Cardiac muscle cell (in vitro differentiated cells and primary cell): ENCODE measurements around the gene APOL1. TPM values are rescaled to one million over a fixed set of nuclear protein-coding genes. Genes with fewer than 3 reads are reported as not detected.
"Not testable (repeated sequence)": the region's sequence is repeated elsewhere in the genome, so short reads cannot be mapped to it uniquely, and the experiment has no call there.

Source experiments
- DNase-seq, 2 donors: peaks; one replicate each; pipeline versions ENCODE4 v3.0.0 to v3.0.0-alpha.2; 2010 to 2017; ENCODE audit warnings: low read depth in 1 of 2, low spot score in 1 of 2
- H3K27ac ChIP-seq: fragments of 200-600 bp; sonication (generic); 2 replicates; pipeline ENCODE4 v1.5.1; 2016
- H3K27me3 ChIP-seq: fragments of 200-600 bp; sonication (generic); 2 replicates; pipeline ENCODE4 v1.6.0; 2016; ENCODE audit warnings: control low read depth
- H3K36me3 ChIP-seq: fragments of 200-600 bp; sonication (generic); 2 replicates; pipeline ENCODE4 v1.5.1; 2016; ENCODE audit warnings: control low read depth
- H3K4me1 ChIP-seq: fragments of 200-600 bp; sonication (generic); 2 replicates; pipeline ENCODE4 v1.8.1; 2017; ENCODE audit warnings: low read depth, mild to moderate bottlenecking, mixed run types
- H3K4me3 ChIP-seq: fragments of 200-600 bp; sonication (generic); 2 replicates; pipeline ENCODE4 v1.5.1; 2016; ENCODE audit warnings: mild to moderate bottlenecking
- H3K9me3 ChIP-seq: fragments of 200-600 bp; sonication (generic); 2 replicates; pipeline ENCODE4 v1.5.1; 2017; ENCODE audit warnings: low read depth, mild to moderate bottlenecking, control low read depth
- polyA plus RNA-seq: library from polyadenylated mRNA; unstranded; fragments of >200 nt; fragmentation: Nextera tagmentation; extraction: Ambion mirVana; gene quantifications from 2 replicates; pipeline ENCODE4 v1.2.1, GENCODE V29; 2016
- total RNA-seq: library from RNA; depleted of rRNA; stranded (reverse); fragments of >200 nt; gene quantifications from 2 replicates; pipeline ENCODE4 v1.2.3, GENCODE V29; 2016
- TF ChIP-seq, protein P1 (sequence below): IDR thresholded peaks from 2 replicates; pipeline ENCODE4 v1.5.1; 2012; ENCODE audit warnings: low read depth, mild to moderate bottlenecking, low read length

The APOL1 gene, protein sequence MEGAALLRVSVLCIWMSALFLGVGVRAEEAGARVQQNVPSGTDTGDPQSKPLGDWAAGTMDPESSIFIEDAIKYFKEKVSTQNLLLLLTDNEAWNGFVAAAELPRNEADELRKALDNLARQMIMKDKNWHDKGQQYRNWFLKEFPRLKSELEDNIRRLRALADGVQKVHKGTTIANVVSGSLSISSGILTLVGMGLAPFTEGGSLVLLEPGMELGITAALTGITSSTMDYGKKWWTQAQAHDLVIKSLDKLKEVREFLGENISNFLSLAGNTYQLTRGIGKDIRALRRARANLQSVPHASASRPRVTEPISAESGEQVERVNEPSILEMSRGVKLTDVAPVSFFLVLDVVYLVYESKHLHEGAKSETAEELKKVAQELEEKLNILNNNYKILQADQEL
- total RNA-seq (0.11 TPM in 1 of 2 replicates, not detected in the other), polyA plus RNA-seq (0.06 TPM in 1 of 2 replicates, not detected in the other)

DNA sequence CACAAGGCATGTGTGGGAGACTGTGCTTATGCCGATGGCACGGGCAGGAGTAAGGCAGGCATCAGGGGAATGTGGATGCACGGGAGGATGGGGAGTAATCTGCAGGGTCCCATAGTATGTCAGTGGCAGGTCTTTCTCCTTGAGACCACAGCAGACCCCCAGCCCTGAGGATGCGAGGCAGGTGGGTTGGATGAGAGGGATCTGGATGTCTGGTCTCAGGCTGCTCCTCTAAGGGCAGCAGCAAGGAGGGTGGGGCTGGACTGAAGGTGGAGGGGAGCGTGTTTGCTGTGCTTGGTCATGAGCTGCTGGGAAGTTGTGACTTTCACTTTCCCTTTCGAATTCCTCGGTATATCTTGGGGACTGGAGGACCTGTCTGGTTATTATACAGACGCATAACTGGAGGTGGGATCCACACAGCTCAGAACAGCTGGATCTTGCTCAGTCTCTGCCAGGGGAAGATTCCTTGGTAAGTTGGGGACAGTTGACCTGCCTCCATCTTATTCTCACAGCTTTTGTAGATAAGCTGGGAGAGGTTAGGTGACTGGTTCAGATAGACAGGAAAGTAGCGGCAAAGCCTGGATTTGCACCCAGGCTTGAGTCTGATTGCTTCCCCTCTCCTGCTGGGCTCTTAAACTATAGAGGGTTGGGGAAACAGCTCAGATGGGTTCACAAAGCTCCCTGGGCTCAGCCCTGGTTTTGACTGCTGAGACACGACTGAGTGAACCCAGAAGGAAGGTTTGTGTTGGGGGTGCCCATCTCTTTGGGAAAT lies at the start of gene APOL1:
TSS of gene APOL1 (plus strand) at position 380 of the 769 bp plus-strand sequence. CDS start 1,823 bp downstream, outside the sequence.
- Histone ChIP-seq H3K36me3 (no peaks in the 10 kb centered on the region), H3K4me3 (no peak within 1 kb of the TSS), H3K27me3 (no peaks in the 10 kb centered on the region), H3K4me1 (no peaks in the 10 kb centered on the region), H3K27ac (no peak within 1 kb of the TSS), H3K9me3 (no peaks in the 10 kb centered on the region)
- no peak for DNase-seq
- TF ChIP-seq, protein P1, sequence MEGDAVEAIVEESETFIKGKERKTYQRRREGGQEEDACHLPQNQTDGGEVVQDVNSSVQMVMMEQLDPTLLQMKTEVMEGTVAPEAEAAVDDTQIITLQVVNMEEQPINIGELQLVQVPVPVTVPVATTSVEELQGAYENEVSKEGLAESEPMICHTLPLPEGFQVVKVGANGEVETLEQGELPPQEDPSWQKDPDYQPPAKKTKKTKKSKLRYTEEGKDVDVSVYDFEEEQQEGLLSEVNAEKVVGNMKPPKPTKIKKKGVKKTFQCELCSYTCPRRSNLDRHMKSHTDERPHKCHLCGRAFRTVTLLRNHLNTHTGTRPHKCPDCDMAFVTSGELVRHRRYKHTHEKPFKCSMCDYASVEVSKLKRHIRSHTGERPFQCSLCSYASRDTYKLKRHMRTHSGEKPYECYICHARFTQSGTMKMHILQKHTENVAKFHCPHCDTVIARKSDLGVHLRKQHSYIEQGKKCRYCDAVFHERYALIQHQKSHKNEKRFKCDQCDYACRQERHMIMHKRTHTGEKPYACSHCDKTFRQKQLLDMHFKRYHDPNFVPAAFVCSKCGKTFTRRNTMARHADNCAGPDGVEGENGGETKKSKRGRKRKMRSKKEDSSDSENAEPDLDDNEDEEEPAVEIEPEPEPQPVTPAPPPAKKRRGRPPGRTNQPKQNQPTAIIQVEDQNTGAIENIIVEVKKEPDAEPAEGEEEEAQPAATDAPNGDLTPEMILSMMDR: no peak

DNA sequence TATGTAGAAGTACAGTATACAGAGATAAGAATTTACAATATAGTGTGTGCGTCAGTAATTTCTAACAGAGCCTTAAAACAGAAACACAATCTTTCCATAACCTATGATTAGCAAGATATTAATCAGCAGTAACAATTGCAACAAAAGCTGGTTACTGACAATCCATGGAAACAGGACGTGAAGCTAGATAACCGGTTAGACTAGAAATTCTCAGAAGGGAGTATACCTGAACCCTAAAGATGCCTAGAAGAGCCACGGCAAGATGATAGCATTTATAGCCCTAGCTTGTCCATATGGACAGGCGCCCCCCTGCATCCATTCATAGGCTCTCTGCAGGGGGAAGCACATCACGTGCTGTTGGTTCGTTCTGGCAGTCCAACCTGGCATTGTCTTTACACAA lies 49.5 kb upstream of the APOL1 start:
- not testable (repeated sequence) for H3K27me3 ChIP-seq, H3K4me1 ChIP-seq, H3K36me3 ChIP-seq, DNase-seq, H3K27ac ChIP-seq, H3K9me3 ChIP-seq, H3K4me3 ChIP-seq

DNA sequence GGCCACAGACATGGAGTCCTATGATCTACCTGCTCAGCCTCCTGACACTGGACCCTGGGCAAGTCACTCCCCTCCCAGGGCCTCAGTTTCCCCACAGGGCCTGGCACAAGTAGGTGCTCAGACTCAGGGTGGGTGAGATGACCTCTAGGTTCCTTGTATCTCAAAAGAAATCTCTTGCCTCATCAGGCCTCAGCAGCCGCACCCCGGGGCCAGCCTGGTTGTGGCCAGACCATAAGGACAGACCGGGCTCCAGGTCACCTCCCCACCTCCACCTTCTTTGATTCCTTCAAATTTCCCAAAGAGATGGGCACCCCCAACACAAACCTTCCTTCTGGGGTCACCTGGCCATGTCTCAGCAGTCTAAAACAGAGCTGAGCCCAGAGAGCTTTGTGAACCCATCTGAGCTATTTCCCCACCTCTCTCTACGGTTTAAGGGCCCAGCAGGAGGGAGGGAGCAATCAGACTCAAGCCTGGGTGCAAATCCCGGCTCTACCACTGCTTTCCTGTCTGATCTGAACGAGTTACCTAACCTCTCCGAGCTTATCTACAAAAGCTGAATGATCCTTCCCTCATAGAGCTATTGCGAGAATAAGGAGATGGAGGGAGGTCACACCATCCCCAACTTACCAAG lies 48.8 kb upstream of the APOL1 start:
- no peaks in the 10 kb centered on the region for H3K27me3 ChIP-seq
- H3K27ac ChIP-seq: no peak overlapping the region
- H3K4me1 ChIP-seq: no peaks in the 10 kb centered on the region
- H3K9me3 ChIP-seq: no peaks in the 10 kb centered on the region
- TF ChIP-seq, protein P1: no peak
- H3K4me3 ChIP-seq: no peak overlapping the region
- no peaks in the 10 kb centered on the region for H3K36me3 ChIP-seq
- DNase-seq: no peak

DNA sequence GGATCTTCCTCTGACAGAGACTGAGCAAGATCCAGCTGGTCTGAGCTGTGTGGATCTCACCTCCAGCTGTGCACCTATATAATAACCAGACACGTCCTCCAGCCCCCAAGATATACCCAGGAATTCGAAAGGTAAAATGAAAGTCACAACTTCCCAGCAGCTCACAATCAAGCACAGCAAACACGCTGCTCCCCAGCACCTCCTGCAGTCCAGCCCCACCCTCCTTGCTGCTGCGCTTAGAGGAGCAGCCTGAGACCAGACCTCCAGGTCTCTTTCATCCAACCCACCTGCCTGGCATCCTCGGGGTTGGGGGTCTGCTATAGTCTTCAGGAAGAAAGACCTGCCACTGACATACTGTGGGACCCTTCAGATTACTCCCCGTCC lies 48.3 kb upstream of the APOL1 start:
- H3K4me3 ChIP-seq: no peak overlapping the region
- no peaks in the 10 kb centered on the region for H3K36me3 ChIP-seq
- TF ChIP-seq, protein P1: no peak
- no peak overlapping the region for H3K27ac ChIP-seq
- peak in 1 of 2 donors; percentile 15 for DNase-seq
- no peaks in the 10 kb centered on the region for H3K4me1 ChIP-seq
- no peaks in the 10 kb centered on the region for H3K27me3 ChIP-seq
- no peaks in the 10 kb centered on the region for H3K9me3 ChIP-seq

DNA sequence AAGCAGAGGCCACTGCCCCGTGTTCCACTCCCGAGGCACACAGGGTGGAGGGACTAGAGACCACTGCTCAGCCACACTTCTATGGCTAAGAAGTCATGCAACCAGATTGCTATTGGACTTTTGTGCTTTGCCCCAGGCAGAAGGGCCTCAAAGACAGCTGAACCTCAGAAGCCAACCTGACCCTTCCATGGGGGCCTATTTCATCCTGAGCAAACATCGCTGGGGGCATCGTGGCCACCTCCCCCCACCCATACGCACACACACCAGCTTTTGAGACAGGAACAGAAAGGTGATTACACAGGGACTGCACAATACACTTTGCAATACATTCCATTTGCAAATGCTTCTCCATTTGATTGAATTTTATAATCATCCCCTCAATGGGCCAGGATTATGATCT lies 47.4 kb upstream of the APOL1 start:
- not testable (repeated sequence) for H3K27ac ChIP-seq, H3K36me3 ChIP-seq, DNase-seq, H3K4me3 ChIP-seq, H3K27me3 ChIP-seq, H3K9me3 ChIP-seq, H3K4me1 ChIP-seq

DNA sequence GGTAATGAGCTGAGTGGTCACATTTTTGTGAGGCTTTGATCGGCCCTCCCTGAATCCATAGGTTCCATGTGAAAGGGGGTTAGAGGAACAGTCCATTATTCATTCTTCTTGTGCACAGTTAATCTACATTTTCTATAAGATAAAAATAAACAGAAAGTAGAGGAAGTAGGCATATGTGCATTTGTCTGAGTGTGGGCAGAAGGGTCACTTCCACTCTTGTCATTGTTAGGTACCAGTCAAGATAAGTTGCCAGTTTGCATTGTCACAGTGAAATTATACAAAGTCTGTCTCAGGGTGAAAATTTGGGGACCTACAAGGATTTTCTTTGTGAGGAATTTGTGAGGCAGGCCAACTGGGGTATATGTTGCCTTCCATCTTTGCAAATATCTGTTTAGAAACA lies 46.7 kb upstream of the APOL1 start:
- H3K4me1 ChIP-seq: no peaks in the 10 kb centered on the region
- no peaks in the 10 kb centered on the region for H3K9me3 ChIP-seq
- TF ChIP-seq, protein P1: no peak
- no peak overlapping the region for H3K4me3 ChIP-seq
- no peak overlapping the region for H3K27ac ChIP-seq
- H3K27me3 ChIP-seq: no peaks in the 10 kb centered on the region
- no peak for DNase-seq
- H3K36me3 ChIP-seq: no peaks in the 10 kb centered on the region
